Activated CD8-positive, alpha-beta T cell treated with anti-CD3 and anti-CD28 coated beads, Interleukin-2, amount 10 ng/mL, durations not matched to agents 7 days and 5 days (primary cell): ENCODE measurements around the gene TIPARP. TPM values are rescaled to one million over a fixed set of nuclear protein-coding genes. Genes with fewer than 3 reads are reported as not detected.

ENCODE experiments used
- ATAC-seq: fragments of 150-1000 bp; cut with Tn5 transposase; one replicate; pipeline ENCODE4 v1.10.0; 2021; ENCODE audit warnings: moderate library complexity
- CTCF ChIA-PET: fragments of 350-600 bp; sonication (Branson Sonifier 250); formaldehyde crosslinking; loops from one replicate; lab custom pipeline; 2021; ENCODE audit warnings: antibody characterized with exemption; lab: Charles Lee
- POLR2A ChIA-PET: fragments of 350-600 bp; sonication (Branson Sonifier 250); formaldehyde crosslinking; loops from one replicate; lab custom pipeline; 2021; ENCODE audit warnings: antibody characterized with exemption; lab: Charles Lee
- DNase-seq: peaks from one replicate; pipeline ENCODE4 v3.0.0-alpha.2; 2020
- H3K27ac Mint-ChIP-seq: one replicate; pipeline ENCODE4 v1.8.0; 2021; ENCODE audit warnings: mild to moderate bottlenecking, mixed read lengths
- H3K27me3 Mint-ChIP-seq: one replicate; pipeline ENCODE4 v1.8.0; 2021; ENCODE audit warnings: low read depth, mixed read lengths
- H3K36me3 Mint-ChIP-seq: one replicate; pipeline ENCODE4 v1.8.0; 2021; ENCODE audit warnings: low read depth, mixed read lengths
- H3K4me1 Mint-ChIP-seq: one replicate; pipeline ENCODE4 v1.8.0; 2021; ENCODE audit warnings: low read depth, mixed read lengths
- H3K4me3 Mint-ChIP-seq: one replicate; pipeline ENCODE4 v1.8.0; 2021; ENCODE audit warnings: mild to moderate bottlenecking, mixed read lengths
- H3K9me3 Mint-ChIP-seq: one replicate; pipeline ENCODE4 v1.8.0; 2022; ENCODE audit warnings: mixed read lengths; ENCODE audit not compliant: insufficient read depth
- total RNA-seq, 2 experiments: library from RNA; stranded (reverse); gene quantifications; one replicate each; pipeline ENCODE4 v1.2.3, GENCODE V29; 2021

Gene TIPARP, protein sequence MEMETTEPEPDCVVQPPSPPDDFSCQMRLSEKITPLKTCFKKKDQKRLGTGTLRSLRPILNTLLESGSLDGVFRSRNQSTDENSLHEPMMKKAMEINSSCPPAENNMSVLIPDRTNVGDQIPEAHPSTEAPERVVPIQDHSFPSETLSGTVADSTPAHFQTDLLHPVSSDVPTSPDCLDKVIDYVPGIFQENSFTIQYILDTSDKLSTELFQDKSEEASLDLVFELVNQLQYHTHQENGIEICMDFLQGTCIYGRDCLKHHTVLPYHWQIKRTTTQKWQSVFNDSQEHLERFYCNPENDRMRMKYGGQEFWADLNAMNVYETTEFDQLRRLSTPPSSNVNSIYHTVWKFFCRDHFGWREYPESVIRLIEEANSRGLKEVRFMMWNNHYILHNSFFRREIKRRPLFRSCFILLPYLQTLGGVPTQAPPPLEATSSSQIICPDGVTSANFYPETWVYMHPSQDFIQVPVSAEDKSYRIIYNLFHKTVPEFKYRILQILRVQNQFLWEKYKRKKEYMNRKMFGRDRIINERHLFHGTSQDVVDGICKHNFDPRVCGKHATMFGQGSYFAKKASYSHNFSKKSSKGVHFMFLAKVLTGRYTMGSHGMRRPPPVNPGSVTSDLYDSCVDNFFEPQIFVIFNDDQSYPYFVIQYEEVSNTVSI
- total RNA-seq = 10 to 100 TPM; 34.2 to 36.5 TPM

DNA sequence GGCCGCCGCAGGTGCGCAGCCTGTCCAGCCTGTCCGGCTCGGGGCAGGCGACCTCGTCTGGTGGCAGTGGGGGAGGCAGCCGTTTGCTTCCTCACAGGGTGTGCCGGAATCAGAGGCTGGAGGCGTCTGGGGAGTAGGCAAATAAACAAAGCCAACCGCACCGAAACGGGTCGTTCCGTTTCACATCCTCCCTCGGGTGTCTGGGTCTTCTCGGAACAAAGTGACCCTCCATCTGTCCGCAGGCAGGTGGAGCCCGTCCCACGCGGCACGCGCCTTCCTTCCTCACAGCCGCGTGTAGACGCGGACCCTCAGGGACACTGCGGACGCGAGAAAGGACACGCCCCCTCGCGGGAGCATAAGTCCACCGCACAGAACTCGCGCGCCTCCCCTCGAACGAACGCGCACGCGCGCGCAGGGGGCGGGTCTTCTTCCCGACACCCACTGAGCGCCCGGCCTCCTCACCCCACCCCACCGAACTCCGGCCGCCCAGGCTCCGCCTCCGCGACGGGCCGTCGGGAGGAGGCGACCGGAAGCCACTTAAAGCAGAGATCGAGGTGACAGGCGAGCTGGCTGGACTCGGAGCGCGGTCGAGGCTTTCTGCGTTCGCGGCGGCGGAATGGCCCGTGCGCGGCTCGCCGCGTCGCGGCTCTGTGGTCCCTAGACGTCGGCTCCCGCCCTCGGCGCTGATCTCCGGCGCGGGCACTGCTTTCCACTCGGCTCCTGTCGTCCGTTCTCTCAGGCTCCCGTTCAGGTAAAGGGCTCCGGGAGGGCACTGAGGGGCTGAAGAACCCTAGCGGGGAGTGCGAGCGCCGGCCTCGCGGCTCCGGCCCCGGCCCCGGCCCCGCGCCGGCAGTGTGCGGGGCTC lies at the start of gene TIPARP:
Gene TIPARP, plus strand, starts transcription at position 545 of the 865 bp plus-strand sequence. CDS start 3,108 bp downstream, outside the sequence.
- no peaks in the 10 kb centered on the region for H3K27me3 Mint-ChIP-seq
- H3K36me3 Mint-ChIP-seq = peaks cover 31% of the 10 kb centered on the region
- peaks cover 41% of the 10 kb centered on the region for H3K4me1 Mint-ChIP-seq
- DNase-seq (peak; percentile 99), ATAC-seq (peak; percentile 81)
- H3K4me3 Mint-ChIP-seq = peak within 1 kb of the TSS; percentile 95
- H3K9me3 Mint-ChIP-seq = no peaks in the 10 kb centered on the region
- peak within 1 kb of the TSS; percentile 98 for H3K27ac Mint-ChIP-seq
- ChIA-PET POLR2A (interaction anchor here (0.6 to 5.1 kb wide), 19 partner anchors 9 to 501 kb away, joined by 3 to 41 read pairs (median 5); partner anchors contain the start of genes CCNL1 and SSR3), CTCF (interaction anchor here (0.6 to 10.5 kb wide), 40 partner anchors 10 to 508 kb away, joined by 3 to 140 read pairs (median 4); partner anchors contain the start of genes CCNL1 and SSR3)

DNA sequence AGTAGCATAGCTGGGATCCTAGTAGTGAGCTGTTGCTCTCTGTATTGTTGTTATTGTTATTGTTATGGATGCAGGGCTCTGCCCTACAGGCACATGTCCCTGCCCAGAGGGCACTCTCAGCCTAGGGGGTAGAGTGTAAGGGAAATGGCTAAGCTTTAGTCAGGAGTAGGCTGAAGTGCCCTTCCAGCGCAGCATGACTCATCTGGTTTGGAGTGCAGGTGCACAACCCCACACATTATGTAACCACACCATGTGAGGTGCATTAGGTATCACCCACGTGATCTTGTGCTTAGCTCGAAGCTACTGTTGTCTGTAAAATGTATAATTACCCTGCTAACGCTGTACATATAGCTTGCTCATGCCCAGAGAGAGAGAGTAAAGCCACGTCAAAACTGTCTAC lies 48.3 kb upstream of the TIPARP start:
- no peaks in the 10 kb centered on the region for H3K36me3 Mint-ChIP-seq
- no peak overlapping the region for H3K27ac Mint-ChIP-seq
- CTCF ChIA-PET = interaction anchor here (1.2 kb wide), 1 partner anchor 48 kb away, joined by 3 read pairs; no protein-coding TSS in a partner anchor
- POLR2A ChIA-PET = interaction anchor here (1.0 kb wide), 1 partner anchor 17 kb away, joined by 3 read pairs; no protein-coding TSS in a partner anchor
- no peak for DNase-seq
- no peak overlapping the region for H3K4me3 Mint-ChIP-seq
- peaks cover 6% of the 10 kb centered on the region for H3K27me3 Mint-ChIP-seq
- H3K9me3 Mint-ChIP-seq = no peaks in the 10 kb centered on the region
- no peak for ATAC-seq
- peaks cover 6% of the 10 kb centered on the region for H3K4me1 Mint-ChIP-seq

DNA sequence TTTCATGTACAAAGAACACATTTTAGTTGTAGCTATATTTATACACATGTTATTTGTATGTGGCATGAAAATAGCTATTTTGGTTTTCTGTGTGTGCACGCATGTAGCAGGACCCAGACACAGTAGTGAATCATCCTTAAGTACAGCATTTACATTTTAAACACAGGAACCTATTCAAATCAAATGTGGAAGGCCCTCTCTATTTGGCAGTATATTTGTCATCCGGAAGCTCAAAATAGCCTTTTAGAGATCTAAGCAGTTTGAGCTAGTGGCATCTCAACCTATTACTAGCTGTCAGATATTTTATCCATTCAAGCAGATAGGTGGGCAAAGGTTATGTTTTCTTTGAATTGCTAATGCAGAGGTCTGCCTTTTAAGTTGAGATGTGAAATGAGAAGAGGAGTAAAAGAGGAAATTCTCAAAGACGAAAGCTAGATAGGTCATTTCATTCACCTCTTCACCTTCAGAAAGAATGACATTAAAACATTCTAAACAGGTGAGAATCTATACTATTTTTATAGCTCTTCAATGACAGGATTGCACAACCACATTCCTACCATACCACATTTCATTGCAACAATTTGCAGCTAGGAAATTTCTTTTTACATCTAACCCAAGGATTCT lies 46.3 kb upstream of the TIPARP start:
- peaks cover 6% of the 10 kb centered on the region for H3K27me3 Mint-ChIP-seq
- no peaks in the 10 kb centered on the region for H3K36me3 Mint-ChIP-seq
- peaks cover 6% of the 10 kb centered on the region for H3K4me1 Mint-ChIP-seq
- ChIA-PET CTCF (interaction anchor here (1.2 to 1.5 kb wide), 2 partner anchors 13 to 45 kb away, joined by 3 to 5 read pairs; no protein-coding TSS in a partner anchor), POLR2A (no interaction called here)
- H3K27ac Mint-ChIP-seq = no peak overlapping the region
- DNase-seq (no peak), ATAC-seq (no peak)
- no peaks in the 10 kb centered on the region for H3K9me3 Mint-ChIP-seq
- H3K4me3 Mint-ChIP-seq = no peak overlapping the region

DNA sequence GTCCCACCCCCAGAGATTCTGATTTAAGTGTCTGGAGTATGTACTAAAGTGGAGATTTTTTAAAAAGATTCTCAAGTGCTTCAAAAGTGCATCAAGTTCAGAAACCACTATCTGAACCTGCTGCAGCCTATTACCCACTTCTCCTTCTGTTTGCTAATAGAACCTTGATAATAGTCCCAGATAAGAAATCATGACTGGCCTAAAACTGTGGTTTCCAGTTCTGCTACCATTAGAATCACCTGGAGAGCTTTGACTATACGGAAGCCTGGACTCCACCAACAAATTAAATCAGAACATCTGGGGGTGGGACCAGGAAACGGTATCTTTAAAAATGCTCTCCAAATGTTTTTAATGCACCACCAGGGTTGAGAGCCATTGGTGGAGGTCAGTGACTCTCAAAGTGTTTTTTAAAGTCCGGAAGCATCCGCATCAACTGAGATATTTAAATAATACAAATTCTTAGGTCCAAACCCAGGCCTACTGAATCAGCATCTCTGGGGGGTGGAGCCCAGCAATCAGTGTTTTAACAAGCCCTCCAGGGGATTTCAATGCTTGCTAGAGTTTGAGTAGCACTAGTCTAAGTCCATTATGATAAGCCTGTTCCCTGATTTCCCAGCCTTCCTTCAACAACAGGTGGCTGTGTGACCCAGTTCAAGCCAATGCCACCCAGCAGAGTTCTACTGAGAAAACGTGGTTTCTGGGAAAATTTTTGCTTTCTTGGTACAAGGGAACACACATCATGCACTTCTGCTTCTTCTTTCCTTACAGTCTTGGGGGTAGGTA lies 45.4 kb upstream of the TIPARP start:
- ChIA-PET CTCF (interaction anchor here (1.2 to 1.7 kb wide), 3 partner anchors 14 to 45 kb away, joined by 3 to 5 read pairs (median 4); no protein-coding TSS in a partner anchor), POLR2A (no interaction called here)
- Mint-ChIP-seq H3K4me1 (peaks cover 6% of the 10 kb centered on the region), H3K36me3 (no peaks in the 10 kb centered on the region), H3K27me3 (peaks cover 6% of the 10 kb centered on the region), H3K4me3 (no peak overlapping the region), H3K27ac (no peak overlapping the region), H3K9me3 (no peaks in the 10 kb centered on the region)
- no peak for DNase-seq
- no peak for ATAC-seq

DNA sequence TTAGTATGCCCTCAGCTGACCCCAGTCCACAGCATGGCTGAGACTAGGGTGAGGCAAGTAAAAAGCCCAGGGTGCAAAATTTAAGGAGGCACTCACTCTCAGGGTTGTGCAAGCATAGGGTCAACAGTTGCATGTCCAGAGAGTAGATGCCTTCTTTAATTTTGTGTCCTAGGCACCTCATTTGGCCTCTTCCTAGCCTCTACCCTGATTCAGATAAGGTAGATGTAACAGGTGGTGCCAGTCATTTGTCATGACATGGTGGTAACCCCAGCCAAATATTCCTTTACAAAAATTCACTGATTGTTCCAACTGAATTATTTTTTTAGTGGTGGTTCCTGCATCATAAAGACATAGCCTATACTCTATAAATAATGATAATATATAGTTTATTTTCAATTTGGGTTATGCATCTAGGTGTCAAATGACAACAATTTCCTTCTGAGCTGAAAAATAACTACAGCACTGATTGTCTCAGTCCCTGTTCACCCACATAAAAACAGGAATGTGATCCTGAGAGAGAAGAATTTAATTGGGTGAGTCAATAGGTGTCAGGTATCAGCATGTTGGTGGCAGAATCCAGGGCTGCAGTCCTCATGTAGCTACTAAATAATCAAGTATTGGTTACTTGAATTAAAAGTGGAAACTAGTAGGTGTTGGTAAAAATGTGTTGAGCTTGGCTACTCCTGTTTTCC lies 44.2 kb upstream of the TIPARP start:
- ATAC-seq = no peak
- Mint-ChIP-seq H3K27ac (no peak overlapping the region), H3K4me3 (no peak overlapping the region), H3K36me3 (no peaks in the 10 kb centered on the region), H3K27me3 (peaks cover 6% of the 10 kb centered on the region), H3K4me1 (peaks cover 6% of the 10 kb centered on the region), H3K9me3 (no peaks in the 10 kb centered on the region)
- POLR2A ChIA-PET = no interaction called here
- CTCF ChIA-PET = interaction anchor here (1.7 kb wide), 1 partner anchor 43 kb away, joined by 4 read pairs; no protein-coding TSS in a partner anchor
- DNase-seq = no peak

DNA sequence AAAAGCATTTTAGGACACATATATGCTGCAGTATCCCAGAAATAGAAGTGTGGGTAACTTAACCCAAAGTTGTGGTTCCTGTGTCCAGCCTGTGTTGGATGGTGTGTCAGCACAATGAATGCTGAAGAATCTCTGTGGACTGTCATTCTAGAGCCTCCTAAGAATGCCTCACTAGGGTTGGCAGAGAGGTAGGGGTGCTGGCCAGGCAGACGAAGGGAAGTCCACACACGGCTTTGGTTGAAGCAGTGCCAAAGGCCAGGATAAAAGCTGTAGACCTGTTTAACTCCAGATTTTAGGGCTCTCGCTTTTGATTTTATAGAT lies 43.7 kb upstream of the TIPARP start:
- ChIA-PET CTCF (interaction anchor here (1.7 kb wide), 1 partner anchor 43 kb away, joined by 4 read pairs; no protein-coding TSS in a partner anchor), POLR2A (no interaction called here)
- H3K27ac Mint-ChIP-seq = no peak overlapping the region
- no peaks in the 10 kb centered on the region for H3K36me3 Mint-ChIP-seq
- DNase-seq (no peak), ATAC-seq (no peak)
- peaks cover 6% of the 10 kb centered on the region for H3K4me1 Mint-ChIP-seq
- H3K4me3 Mint-ChIP-seq = no peak overlapping the region
- peaks cover 6% of the 10 kb centered on the region for H3K27me3 Mint-ChIP-seq
- no peaks in the 10 kb centered on the region for H3K9me3 Mint-ChIP-seq

DNA sequence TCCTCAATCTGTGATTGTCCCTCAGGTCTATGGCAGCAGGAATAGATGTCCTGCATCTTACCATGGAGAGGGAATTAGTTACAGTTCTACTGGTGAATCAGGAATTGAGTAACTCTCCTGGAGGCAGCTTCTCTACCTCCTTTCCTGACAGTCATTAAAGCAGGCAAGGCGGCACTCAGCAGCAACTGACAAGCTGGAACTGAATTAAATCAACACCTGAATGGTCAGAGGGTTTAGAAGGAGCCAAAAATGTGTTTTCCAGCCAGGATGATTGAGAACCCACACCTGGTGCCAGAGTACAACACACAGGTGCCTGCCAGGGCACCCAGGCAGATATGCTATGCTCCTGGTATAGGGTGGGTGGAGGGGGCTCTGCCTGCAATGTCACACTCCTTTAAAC lies 43.1 kb upstream of the TIPARP start:
- ChIA-PET CTCF (no interaction called here), POLR2A (no interaction called here)
- Mint-ChIP-seq H3K4me1 (peaks cover 2% of the 10 kb centered on the region), H3K9me3 (no peaks in the 10 kb centered on the region), H3K36me3 (no peaks in the 10 kb centered on the region), H3K4me3 (no peak overlapping the region), H3K27ac (no peak overlapping the region), H3K27me3 (peaks cover 6% of the 10 kb centered on the region)
- no peak for ATAC-seq
- no peak for DNase-seq

DNA sequence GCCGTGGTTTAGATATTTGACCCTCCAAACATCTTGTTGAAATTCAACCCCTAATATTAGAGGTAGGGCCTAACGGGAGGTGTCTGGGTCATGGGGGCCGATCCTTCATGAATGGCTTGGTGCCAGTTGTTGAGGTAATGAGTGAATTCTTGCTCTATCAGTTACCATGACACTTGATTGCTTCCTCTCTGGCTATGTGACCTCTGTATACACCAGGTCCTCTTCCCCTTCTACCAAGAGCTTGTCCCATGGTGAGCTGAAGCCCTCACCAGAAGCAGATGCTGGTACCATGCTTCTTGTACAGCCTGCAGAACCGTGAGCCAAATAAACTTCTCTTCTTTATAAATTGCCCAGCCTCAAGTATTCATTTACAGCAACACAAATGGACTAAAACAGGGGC lies 41.8 kb upstream of the TIPARP start:
- Mint-ChIP-seq H3K36me3 (no peaks in the 10 kb centered on the region), H3K4me3 (no peak overlapping the region), H3K27me3 (peaks cover 4% of the 10 kb centered on the region), H3K9me3 (no peaks in the 10 kb centered on the region), H3K4me1 (no peaks in the 10 kb centered on the region), H3K27ac (no peak overlapping the region)
- ChIA-PET CTCF (no interaction called here), POLR2A (no interaction called here)
- DNase-seq = no peak
- ATAC-seq = no peak

DNA sequence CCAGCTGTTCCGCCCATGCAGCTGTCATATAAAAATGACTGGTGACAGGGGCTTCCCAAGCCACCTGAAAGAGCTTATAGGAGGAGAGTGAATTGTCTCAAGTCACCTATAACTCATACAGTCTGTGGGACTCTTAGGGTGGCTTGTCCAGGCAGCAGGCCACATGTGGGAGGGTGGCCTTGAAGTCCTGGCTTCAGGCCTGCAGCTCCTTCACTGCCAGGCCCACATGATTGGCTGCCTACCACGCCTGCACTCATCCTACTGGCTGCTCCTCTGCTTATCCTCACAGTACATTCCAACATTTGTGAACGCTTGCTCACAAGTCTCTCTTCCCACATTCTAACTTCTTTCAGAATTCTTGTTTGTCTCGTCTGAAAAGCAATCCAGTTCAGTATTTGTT lies 41.1 kb upstream of the TIPARP start:
- H3K36me3 Mint-ChIP-seq = no peaks in the 10 kb centered on the region
- H3K4me3 Mint-ChIP-seq = no peak overlapping the region
- CTCF ChIA-PET = no interaction called here
- no peak overlapping the region for H3K27ac Mint-ChIP-seq
- H3K4me1 Mint-ChIP-seq = no peaks in the 10 kb centered on the region
- POLR2A ChIA-PET = interaction anchor here (0.6 kb wide), 1 partner anchor 31 kb away, joined by 3 read pairs; no protein-coding TSS in a partner anchor
- no peaks in the 10 kb centered on the region for H3K9me3 Mint-ChIP-seq
- no peak for ATAC-seq
- peaks cover 2% of the 10 kb centered on the region for H3K27me3 Mint-ChIP-seq
- no peak for DNase-seq

DNA sequence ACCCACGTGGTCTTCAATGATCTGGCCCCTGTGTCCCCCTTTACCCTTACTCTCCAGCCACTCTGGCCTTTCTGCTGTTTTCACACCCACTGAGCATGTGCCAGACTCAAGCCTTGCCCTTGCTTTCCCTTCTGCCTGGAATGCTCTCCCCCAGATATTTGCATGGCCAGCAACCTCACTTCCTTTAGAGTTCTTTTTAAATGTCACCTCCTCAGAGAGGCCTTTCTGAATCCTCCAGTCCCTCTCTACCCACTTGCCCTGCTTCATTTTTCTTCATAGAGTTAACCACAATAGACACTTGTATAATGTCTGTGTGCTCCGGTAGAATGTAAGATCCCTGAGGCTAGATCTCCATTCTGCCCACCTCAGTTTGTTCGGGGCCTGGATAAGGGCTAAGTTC lies 39.4 kb upstream of the TIPARP start:
- H3K4me1 Mint-ChIP-seq = no peaks in the 10 kb centered on the region
- H3K27me3 Mint-ChIP-seq = peaks cover 2% of the 10 kb centered on the region
- ChIA-PET POLR2A (no interaction called here), CTCF (interaction anchor here (1.6 kb wide), 1 partner anchor 13 kb away, joined by 4 read pairs; no protein-coding TSS in a partner anchor)
- H3K27ac Mint-ChIP-seq = no peak overlapping the region
- DNase-seq (no peak), ATAC-seq (no peak)
- no peak overlapping the region for H3K4me3 Mint-ChIP-seq
- no peaks in the 10 kb centered on the region for H3K9me3 Mint-ChIP-seq
- no peaks in the 10 kb centered on the region for H3K36me3 Mint-ChIP-seq
